Stimulated activated naive CD8-positive, alpha-beta T cell treated with anti-CD3 and anti-CD28 coated beads, Interleukin-15, Interleukin-2, amounts not matched to agents 100 ng/mL and 50 ng/mL, for 24 hours (primary cell): Measurements from ENCODE around the gene MSANTD2.

Source experiments
- H3K27ac Mint-ChIP-seq: one replicate; pipeline ENCODE4 v1.8.0; 2021; ENCODE audit warnings: mild to moderate bottlenecking, mixed read lengths
- H3K27me3 Mint-ChIP-seq: one replicate; pipeline ENCODE4 v1.8.0; 2021; ENCODE audit warnings: mixed read lengths
- H3K36me3 Mint-ChIP-seq: one replicate; pipeline ENCODE4 v1.8.0; 2021; ENCODE audit warnings: low read depth, mixed read lengths
- H3K4me1 Mint-ChIP-seq: one replicate; pipeline ENCODE4 v1.8.0; 2021; ENCODE audit warnings: low read depth, mixed read lengths
- H3K4me3 Mint-ChIP-seq: one replicate; pipeline ENCODE4 v1.8.0; 2021; ENCODE audit warnings: mild to moderate bottlenecking, mixed read lengths
- H3K9me3 Mint-ChIP-seq: one replicate; pipeline ENCODE4 v1.8.0; 2021; ENCODE audit warnings: mixed read lengths

Gene MSANTD2

GRCh38 chr11:124745835-124746620 lies 54.2 kb downstream of the MSANTD2 start:
- Mint-ChIP-seq H3K9me3 (no peaks in the 10 kb centered on the region), H3K36me3 (no peaks in the 10 kb centered on the region), H3K27me3 (no peaks in the 10 kb centered on the region), H3K4me1 (peaks cover 30% of the 10 kb centered on the region), H3K27ac (peak overlapping the region; percentile 89), H3K4me3 (peak overlapping the region; percentile 94)

DNA sequence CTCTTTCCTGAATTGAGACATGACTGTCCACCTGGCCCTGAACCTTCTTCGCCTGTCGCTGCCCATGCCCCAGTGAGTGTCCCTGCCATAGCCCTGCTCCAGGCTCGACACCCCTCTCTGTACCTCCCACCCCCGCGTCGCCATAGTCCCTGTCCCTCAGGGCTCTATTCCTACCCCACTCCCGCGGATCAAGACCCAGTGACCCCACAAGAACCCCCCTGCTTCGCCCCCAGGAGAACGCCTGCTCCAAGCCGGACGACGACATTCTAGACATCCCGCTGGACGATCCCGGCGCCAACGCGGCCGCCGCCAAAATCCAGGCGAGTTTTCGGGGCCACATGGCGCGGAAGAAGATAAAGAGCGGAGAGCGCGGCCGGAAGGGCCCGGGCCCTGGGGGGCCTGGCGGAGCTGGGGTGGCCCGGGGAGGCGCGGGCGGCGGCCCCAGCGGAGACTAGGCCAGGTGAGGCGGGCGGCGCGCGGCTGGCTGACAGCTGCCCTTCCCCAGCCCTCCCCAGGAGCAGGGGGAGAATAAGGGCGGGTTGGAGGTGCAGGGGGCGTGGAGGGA lies 54.9 kb downstream of the MSANTD2 start:
- no peaks in the 10 kb centered on the region for H3K27me3 Mint-ChIP-seq
- peak overlapping the region; percentile 33 for H3K4me3 Mint-ChIP-seq
- H3K36me3 Mint-ChIP-seq = no peaks in the 10 kb centered on the region
- no peak overlapping the region for H3K27ac Mint-ChIP-seq
- H3K4me1 Mint-ChIP-seq = peaks cover 36% of the 10 kb centered on the region
- no peaks in the 10 kb centered on the region for H3K9me3 Mint-ChIP-seq

DNA sequence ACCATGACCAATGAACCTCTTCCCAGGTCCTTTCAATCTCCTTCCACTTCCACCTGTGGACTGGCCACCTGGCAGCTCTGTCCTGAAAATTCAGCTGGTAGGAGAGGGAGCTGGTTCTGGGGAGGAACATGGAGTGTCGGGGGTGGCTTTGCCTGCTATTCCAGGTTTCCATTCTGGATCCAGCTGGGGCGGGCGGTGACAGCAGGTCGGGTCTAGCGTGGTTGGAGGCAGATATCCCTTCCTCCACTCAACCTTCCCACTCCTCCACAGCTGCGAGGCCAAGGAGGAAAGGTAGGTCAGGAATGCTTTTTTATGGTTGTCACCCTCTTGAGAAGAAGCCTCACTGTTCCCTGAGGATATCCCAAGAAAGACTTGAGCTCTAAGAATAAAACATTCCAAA lies 57.2 kb downstream of the MSANTD2 start:
- no peak overlapping the region for H3K4me3 Mint-ChIP-seq
- H3K4me1 Mint-ChIP-seq = peaks cover 27% of the 10 kb centered on the region
- H3K27me3 Mint-ChIP-seq = peaks cover 8% of the 10 kb centered on the region
- H3K27ac Mint-ChIP-seq = no peak overlapping the region
- H3K36me3 Mint-ChIP-seq = no peaks in the 10 kb centered on the region
- H3K9me3 Mint-ChIP-seq = no peaks in the 10 kb centered on the region

DNA sequence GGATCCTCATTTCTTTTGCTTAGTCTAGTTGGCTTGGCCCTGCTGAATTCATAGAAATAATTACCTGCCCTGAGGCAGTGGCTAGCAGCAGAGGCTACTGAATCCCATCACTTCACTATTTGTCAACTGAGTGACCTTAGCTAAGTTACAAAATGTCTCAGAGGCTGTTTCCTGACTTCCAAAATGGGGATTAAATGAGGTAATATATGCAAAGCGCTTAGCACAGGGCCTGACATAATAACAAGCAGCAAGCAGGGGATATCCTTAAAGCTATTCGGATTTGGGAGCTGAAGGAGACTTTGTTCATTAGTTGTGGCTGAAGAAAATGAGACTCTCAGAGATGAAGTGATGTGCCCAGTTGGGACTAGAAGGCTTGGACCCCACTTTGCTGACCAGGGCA lies 57.7 kb downstream of the MSANTD2 start:
- Mint-ChIP-seq H3K27me3 (peaks cover 8% of the 10 kb centered on the region), H3K4me3 (no peak overlapping the region), H3K27ac (no peak overlapping the region), H3K36me3 (no peaks in the 10 kb centered on the region), H3K4me1 (peaks cover 27% of the 10 kb centered on the region), H3K9me3 (no peaks in the 10 kb centered on the region)

DNA sequence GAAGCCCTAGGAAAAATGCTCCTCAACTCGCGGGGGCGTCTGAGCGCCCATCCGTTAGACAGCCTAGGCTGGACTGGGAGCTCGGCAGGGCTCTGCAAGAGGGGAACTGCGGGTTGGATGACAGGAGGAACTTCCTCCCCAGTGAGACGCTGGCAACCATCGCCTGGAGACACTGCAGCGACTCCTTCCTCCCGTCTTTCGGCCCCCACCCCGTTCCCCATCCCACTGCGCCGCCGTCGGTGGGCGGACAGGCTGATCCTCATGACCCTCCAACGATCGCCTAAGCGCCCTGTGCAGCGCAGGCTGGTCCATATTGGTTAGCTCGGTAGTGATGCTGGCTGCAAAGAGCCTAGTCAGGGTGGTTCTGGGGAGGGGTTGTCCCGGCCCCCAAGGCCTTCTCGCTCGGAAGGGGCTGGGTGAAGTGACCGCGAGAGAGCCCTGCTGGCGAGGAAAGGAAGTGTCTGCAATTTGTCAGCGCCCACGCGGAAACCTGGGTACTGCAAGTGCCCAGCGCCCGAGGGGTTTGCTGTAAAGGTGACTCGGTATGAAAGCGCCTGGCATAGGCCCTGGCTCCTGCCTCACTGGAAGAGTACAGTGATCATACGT lies 59.8 kb downstream of the MSANTD2 start:
- peaks cover 8% of the 10 kb centered on the region for H3K27me3 Mint-ChIP-seq
- no peaks in the 10 kb centered on the region for H3K9me3 Mint-ChIP-seq
- no peaks in the 10 kb centered on the region for H3K36me3 Mint-ChIP-seq
- H3K27ac Mint-ChIP-seq = no peak overlapping the region
- peaks cover 14% of the 10 kb centered on the region for H3K4me1 Mint-ChIP-seq
- peak overlapping the region; percentile 81 for H3K4me3 Mint-ChIP-seq

DNA sequence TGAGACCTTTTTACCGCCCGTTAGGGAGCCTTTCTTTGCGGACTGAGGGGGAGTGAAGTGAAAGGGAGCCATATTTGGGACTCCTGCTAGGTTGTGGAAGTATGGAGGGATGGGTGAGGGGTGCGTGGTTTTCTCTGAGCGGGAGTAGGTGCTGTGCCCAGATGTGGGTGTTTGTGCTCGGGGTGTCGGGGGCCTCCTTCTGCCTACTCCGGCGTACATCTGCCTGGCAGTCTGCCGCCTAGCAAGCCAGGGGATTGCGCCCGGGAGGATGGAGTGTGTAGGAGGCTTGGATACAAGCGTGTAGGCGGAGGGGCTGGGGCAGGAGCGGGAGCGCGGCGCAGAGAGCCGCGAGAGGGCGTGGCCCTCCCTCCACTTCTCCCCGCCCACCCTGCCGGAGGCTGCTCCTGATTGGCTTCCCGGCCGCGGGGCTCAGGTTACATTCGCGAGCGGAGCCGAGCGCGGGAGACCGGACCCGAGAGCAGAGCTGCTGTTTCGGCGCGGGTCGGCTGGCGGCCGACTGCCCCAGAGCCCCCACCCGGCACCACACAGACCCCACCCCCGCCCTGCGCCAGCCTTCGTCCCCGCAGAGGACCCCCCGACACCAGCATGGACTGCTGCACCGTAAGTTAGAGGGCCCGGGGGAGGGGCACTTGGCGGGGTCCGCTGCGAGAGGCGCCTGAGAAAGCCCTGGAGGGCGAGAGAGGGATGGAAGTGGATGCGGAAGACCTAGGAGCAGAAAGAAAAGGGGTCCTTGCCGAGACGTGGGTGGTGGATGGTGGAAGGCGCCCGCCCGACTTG lies 60.5 kb downstream of the MSANTD2 start, which contains the start of gene NRGN:
NRGN (plus strand) TSS at position 464 of the 798 bp plus-strand sequence; CDS start at position 607, 143 bp downstream.
- peak within 1 kb of the TSS; percentile 81 for H3K4me3 Mint-ChIP-seq
- H3K4me1 Mint-ChIP-seq = peaks cover 14% of the 10 kb centered on the region
- no peak within 1 kb of the TSS for H3K27ac Mint-ChIP-seq
- H3K36me3 Mint-ChIP-seq = no peaks in the 10 kb centered on the region
- no peaks in the 10 kb centered on the region for H3K9me3 Mint-ChIP-seq
- H3K27me3 Mint-ChIP-seq = peaks cover 8% of the 10 kb centered on the region

DNA sequence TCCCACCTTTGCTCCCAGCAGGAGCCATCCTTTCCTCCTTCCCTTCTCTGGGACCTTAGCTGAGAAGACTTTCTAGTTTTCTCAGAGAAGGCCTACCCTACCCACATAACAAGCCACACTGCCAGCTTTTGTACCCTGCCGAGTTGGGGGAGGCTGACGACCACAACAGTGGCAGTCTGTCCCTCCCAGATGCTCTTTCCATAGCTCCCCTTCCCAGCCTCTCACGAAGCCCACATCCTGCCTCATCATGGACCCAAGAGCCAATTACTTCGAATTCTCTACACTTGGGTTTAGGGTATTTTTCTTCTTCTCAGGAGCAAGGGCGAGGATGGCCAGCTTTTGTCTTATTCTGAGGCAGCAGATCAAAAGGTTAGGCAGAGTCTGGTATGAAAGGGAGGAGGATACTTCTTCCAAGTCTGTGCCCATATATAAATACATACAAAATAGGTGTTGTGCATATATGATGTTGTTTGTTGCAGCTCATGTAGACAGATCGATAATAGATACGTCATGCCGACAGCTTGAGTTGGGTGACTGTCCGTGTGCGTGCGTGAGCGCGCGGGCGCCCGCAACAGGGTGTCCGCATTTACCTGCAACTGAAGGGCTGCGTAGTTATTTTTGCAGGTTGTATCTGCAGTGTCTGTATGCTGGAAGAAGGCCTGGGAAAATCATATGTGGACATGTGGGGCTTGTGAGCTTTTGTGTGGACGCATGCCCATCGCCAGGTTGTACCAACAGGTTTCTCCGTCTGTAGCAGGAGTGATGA lies 61.3 kb downstream of the MSANTD2 start:
- H3K4me1 Mint-ChIP-seq = peaks cover 14% of the 10 kb centered on the region
- peaks cover 8% of the 10 kb centered on the region for H3K27me3 Mint-ChIP-seq
- peak overlapping the region; percentile 81 for H3K4me3 Mint-ChIP-seq

DNA sequence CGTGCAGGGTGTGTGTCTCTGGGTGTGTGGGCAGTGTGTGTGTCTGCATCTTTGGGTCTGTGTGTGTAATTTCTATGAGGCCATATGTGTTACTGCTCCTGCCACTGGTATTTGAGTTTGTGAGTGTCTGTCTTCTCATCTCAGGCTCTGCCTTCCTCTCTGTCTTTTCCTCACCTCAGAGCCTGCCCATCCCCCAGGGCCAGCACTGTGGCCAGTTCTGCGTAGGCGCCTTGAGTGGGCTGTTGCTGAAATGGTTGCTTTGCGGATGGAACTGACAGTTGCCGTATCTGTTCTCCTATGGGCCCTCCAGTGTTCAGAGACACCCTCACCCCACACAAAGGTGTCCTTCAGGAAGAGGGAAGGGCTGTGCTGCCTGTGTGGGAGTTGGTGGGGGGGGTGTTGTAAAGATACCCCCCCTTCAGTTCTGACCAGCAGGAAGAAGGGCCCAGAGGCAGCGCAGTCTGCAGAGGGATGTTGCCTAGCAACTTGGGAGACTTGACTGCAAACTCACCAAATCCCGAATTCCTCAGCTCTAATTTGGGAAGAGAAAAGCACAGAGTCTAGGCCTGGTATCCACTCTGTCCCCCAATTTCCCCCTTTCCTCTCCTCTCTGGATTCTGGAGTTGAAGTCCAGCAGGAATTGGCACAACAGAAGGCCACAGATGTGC lies 62.4 kb downstream of the MSANTD2 start:
- Mint-ChIP-seq H3K4me3 (no peak overlapping the region), H3K9me3 (no peaks in the 10 kb centered on the region), H3K27me3 (peaks cover 8% of the 10 kb centered on the region), H3K4me1 (peaks cover 14% of the 10 kb centered on the region), H3K36me3 (no peaks in the 10 kb centered on the region), H3K27ac (no peak overlapping the region)

More for the DNA sequence above, 61.3 kb downstream of the MSANTD2 start:
- Mint-ChIP-seq H3K9me3 (no peaks in the 10 kb centered on the region), H3K27ac (no peak overlapping the region), H3K36me3 (no peaks in the 10 kb centered on the region)

DNA sequence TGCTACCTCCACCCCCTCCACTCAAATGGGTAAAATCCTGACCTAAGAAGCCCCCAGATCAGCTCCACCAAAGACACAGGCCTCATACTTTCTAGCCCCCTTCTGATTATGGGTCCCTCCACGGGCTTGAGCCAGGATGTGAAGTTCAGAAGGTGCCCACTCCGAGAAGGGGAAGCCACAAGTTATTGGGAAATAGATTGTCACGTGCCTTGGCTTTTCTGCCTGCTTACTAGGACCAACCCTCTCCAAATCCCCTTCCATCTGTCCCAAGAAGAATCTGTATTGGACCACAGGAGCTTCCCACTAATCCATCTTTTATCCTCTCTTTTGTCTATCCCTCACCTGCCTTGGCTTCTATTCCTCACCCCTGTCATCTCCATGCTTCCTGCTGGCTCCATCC lies 63.5 kb downstream of the MSANTD2 start:
- no peaks in the 10 kb centered on the region for H3K36me3 Mint-ChIP-seq
- peaks cover 8% of the 10 kb centered on the region for H3K27me3 Mint-ChIP-seq
- H3K27ac Mint-ChIP-seq = no peak overlapping the region
- no peak overlapping the region for H3K4me3 Mint-ChIP-seq
- no peaks in the 10 kb centered on the region for H3K9me3 Mint-ChIP-seq
- peaks cover 14% of the 10 kb centered on the region for H3K4me1 Mint-ChIP-seq

- no peaks in the 10 kb centered on the region for H3K9me3 Mint-ChIP-seq
- H3K36me3 Mint-ChIP-seq = no peaks in the 10 kb centered on the region
- H3K27ac Mint-ChIP-seq = no peak overlapping the region
- no peak overlapping the region for H3K4me3 Mint-ChIP-seq
- no peaks in the 10 kb centered on the region for H3K4me1 Mint-ChIP-seq
- no peaks in the 10 kb centered on the region for H3K27me3 Mint-ChIP-seq
Observed at GRCh38 chr11:124732230-124732629, 68.0 kb downstream of the MSANTD2 start.

DNA sequence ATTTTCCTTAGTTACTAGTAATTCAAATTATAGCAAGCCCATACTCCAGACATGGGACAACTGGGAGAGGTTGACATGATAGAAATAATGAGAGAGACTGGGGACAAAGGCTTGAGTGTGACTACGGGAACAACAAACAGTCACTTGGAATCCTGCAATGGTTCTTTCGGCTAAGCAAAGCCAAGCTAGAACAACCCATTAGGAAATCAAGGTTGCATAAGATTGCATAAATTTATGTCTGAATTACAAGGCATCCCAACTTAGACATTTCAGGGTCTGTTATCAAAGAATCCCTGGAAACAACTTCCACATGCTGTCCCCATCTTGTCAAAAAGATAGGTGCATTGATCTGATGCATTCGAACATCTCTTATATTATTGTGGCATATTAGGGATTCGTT lies 70.6 kb downstream of the MSANTD2 start:
- Mint-ChIP-seq H3K27ac (no peak overlapping the region), H3K9me3 (no peaks in the 10 kb centered on the region), H3K4me3 (no peak overlapping the region), H3K27me3 (peaks cover 6% of the 10 kb centered on the region), H3K36me3 (no peaks in the 10 kb centered on the region), H3K4me1 (peaks cover 15% of the 10 kb centered on the region)

DNA sequence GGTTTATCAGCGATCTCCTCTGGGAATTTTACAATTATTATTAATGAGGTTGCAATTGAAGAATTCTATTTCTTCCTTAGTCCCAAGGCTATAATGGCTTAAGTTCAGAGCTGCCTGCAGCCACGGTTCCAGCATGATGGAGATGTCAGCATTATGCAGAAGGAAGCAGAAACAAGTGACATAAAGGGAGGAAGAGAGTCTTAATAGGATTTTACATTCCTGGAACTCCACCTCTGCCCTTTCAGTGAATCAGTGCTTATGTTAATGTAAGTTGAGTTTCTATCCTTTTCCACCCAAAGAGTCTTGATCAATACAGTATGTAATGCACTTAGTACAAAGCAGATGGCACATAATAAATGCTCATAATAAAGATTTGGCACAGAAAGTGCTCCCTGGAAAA lies 72.1 kb downstream of the MSANTD2 start:
- no peaks in the 10 kb centered on the region for H3K9me3 Mint-ChIP-seq
- no peak overlapping the region for H3K4me3 Mint-ChIP-seq
- peaks cover 6% of the 10 kb centered on the region for H3K27me3 Mint-ChIP-seq
- H3K4me1 Mint-ChIP-seq = peaks cover 20% of the 10 kb centered on the region
- no peaks in the 10 kb centered on the region for H3K36me3 Mint-ChIP-seq
- no peak overlapping the region for H3K27ac Mint-ChIP-seq

GRCh38 chr11:124727474-124727873 lies 72.7 kb downstream of the MSANTD2 start:
- Mint-ChIP-seq H3K9me3 (no peaks in the 10 kb centered on the region), H3K27ac (no peak overlapping the region), H3K4me1 (peaks cover 22% of the 10 kb centered on the region)

GRCh38 chr11:124725719-124726105 lies 74.5 kb downstream of the MSANTD2 start:
- H3K4me3 Mint-ChIP-seq = no peak overlapping the region
- no peak overlapping the region for H3K27ac Mint-ChIP-seq
- peaks cover 38% of the 10 kb centered on the region for H3K4me1 Mint-ChIP-seq
- no peaks in the 10 kb centered on the region for H3K36me3 Mint-ChIP-seq
- peaks cover 12% of the 10 kb centered on the region for H3K27me3 Mint-ChIP-seq
- H3K9me3 Mint-ChIP-seq = no peaks in the 10 kb centered on the region

More at GRCh38 chr11:124727474-124727873, 72.7 kb downstream of the MSANTD2 start:
- H3K4me3 Mint-ChIP-seq = no peak overlapping the region
- peaks cover 6% of the 10 kb centered on the region for H3K27me3 Mint-ChIP-seq
- no peaks in the 10 kb centered on the region for H3K36me3 Mint-ChIP-seq
